ENCODE results near the gene WASF2.
"Not testable (repeated sequence)": the region's sequence is repeated elsewhere in the genome, so short reads cannot be mapped to it uniquely, and the experiment has no call there.

WASF2 gene

DNA sequence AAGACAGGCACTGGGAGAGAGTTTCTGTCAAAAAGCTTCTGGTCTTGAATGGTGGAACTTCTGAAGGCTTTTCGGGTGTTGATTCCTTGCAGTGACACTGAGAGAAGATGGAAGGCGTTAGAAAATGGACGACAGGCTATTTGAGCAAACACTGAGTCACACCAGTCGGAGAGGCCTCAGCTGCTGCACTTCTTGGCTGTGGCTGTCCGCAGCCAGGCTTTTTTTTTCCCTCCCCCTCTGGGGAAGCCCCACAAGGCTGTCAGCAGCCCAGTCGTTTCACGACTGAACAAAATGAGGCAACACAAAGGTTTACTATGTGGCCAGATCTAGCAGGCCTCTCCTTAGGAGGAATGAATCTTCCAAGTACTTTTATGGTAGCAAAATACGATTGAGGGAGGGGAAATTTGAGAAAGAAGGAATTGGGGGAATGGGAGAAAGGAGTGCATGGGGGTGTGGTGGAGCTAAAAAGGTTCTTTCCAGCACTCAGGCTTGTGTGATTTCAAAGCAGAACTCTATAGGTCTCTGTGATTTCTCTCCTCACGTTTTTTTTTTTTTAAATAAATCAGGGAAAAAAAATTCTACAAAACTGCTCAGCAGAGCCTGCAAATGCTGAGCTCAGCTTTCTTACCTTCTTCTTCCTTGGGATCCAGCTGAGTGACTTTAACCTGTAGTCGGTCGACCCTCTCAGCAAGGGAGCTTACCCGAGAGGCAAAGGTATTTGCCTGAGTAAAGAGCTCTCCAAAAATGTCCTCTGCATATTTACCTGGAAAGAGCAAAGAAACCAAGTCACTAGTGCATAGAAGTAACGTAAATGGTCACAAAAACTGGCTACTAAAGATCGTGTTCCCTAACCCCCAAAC is 71.4 kb downstream of the WASF2 start:
- peak; percentile 37 to 38 for DNase-seq (ENCODE audit: low read depth in 2 of 2)

DNA sequence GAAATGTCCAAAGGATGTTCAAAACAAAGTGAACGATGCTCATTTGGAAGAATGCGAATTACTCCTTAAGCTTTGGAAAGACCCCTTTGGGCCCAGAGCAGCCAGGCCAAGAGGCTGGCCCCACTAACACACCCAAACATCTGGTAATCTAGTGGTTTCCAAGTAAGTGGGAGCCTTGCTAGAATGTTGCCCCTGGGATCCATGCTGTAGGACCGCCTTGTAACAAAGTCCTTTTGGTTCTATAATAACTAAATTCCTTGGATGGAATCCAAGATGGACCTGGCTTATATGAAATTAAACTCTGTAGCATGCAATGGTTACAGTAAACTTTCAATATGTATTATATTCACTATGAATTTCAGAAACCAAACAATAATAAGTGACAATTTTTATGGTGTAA is 72.3 kb downstream of the WASF2 start:
- no peak for DNase-seq (ENCODE audit: low read depth in 2 of 2)

DNA sequence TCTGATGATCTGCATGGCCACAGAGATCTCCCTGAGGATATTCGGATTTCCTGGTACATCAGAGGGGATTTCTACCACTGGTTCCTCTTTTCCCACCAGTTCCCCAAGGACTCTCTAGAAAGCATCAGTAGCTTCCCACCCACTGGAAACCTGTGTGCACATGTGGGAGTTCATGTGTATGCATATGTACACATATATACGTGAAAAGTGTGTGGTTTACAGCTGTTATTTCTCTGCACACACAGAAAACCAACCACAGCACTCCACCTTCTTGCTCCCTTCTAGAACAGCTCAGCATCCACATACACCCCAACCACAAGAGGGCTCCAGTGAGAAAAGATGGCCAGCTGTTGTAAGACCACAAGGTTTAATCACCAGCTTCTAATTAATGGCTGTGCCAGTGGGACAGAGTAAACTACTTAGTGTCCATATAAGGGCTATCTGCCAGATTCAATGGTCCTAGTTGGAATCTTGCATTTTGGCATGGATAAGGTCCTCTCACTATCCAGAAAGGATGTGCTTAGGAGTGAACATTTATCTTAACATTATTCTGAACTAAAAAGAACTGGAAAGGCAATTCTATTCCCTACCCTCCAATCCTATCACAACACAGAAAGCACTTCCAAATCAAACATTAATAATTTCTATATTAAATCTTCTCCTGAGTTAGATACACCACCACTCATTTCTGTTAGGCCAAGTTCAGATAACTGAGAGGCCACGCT is 73.4 kb downstream of the WASF2 start:
- no peak for DNase-seq (ENCODE audit: low read depth in 2 of 2)

DNA sequence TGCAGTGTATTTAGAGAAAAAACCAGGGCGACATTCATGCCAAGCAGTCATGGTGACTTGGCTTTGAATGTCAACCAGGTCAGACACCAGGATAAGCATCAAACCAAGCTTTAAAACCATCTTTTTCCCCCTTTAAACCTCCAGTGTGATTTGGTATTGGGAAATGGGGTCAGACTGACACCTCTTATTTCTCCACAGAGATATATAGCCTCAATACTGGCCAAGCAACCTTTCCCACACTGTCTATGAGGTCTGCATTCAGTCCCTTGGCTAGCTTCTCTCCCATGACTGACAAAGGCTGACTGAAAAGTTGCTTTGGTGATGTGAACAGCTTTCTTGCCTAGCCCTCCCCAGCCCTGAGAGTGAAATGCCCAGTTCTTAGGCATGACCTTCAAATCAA is 75.9 kb downstream of the WASF2 start:
- no peak for DNase-seq (ENCODE audit: low read depth in 2 of 2)

DNA sequence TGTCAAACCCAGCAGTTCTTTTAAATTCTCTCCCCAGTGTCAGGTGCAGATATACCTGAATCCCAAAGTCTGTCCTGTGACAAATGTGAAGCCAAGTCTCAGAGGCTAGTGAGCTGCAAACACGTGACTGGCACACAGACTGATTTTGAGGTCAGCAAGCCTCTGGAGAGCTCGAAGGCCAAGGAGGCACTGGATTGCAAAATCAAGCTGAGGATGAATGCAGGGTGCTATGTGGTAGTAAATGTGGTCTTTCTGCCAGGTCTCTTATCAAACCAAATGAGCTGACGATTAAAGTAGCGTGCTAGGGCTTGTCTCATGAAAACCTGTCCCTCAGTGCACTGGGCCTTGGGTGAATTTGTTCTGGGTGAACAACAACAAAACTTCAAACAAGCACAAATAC is 77.0 kb downstream of the WASF2 start:
- DNase-seq (ENCODE audit: low read depth in 2 of 2), result no peak

DNA sequence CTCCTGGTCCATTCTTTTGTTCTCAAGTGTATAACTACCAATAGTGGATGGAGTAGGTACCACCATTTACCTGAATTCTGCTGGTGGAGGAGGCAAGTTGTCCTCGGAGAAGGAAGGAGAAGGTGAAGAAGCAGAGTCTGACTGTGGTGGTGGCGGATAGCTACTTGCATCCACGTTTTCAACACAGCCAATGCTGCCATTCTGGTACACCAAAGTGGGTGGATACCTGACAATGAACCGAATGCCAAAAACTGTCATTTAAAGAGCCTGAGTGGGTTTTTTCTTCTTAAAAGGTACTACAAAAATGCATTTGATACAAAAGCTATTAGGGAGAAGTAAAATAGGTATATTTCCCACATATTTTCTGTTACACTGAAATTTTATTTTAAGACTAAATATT is 77.5 kb downstream of the WASF2 start:
- no peak for DNase-seq (ENCODE audit: low read depth in 2 of 2)

DNA sequence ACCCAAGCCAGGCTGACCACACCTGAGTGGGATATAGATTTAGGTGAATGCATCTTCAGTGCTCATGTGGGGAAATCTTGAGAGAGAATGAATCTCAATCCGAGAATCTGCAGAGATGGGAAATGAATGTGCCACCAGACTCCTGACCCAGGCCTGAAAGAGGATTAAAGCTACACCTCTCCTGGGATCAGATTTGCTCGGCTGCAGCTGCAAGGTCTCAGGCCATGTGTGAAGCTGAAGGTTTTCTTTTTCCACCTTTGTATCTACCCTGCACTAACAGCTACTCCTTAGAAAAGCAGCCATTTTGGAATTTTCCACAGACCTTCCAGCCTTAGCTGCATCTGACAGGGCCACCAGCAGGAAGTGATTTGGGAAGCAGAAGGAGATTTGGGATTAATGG is 79.3 kb downstream of the WASF2 start:
- no peak for DNase-seq (ENCODE audit: low read depth in 2 of 2)

DNA sequence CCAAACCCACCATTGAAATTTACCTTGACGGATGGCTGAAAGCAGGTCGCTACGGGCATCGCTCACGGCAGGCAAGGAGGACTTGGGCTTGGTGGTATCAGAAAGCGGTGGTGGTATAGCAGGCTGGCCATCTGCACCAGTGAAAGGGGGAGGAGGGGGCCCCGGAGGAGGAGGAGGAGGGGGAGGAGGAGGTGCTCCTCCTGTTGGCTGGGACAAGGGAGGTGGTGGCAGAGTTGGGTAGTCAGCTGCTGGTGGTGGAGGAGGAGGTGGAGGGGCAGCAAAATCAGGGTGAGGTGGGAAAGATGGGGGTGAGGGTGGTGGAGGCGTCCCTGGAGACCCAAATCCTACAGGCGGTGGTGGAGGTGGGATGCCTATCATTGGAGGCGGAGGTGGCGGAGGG is 80.3 kb downstream of the WASF2 start:
- DNase-seq (ENCODE audit: low read depth in 2 of 2), result no peak

DNA sequence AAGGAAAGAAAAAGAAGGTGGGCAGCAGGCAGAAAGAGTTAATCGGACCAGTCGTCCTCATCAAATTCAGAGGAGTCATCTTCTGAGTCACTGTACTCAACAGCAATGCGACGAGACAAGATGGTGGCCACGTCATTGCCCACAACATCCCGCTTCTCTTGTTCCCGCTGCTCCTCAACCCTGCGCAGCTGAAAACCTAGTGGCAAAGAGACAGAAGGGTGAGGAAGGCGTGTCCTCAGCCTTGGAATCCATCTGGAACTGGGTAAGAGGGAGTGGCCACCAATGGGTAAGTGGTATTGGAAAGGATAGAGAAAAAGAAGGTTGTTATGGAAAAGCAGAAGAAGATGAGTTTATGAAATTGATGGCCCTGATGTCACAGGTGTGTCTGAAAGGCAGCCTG is 81.8 kb downstream of the WASF2 start:
- no peak for DNase-seq (ENCODE audit: low read depth in 2 of 2)

DNA sequence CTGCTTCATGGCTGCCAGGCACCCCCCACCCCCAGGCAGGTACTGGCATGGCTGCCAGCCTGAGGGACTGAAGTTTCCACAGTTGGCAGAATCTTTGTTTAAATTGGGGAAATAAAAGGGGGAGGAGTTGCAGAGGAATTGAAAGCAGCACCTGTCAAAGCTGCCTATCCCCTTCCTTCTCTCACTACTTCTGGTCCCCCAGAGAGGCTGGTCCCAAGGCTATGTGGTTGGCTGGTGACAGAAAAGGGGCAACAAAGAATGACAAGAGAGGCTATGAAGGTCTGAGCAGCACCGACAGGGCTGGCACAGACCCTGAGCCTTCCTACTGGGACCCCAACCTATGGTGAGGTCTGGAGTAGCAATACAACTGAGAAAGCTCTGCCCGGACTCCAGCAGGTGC is 83.2 kb downstream of the WASF2 start:
- DNase-seq (ENCODE audit: low read depth in 2 of 2), result not testable (repeated sequence)

DNA sequence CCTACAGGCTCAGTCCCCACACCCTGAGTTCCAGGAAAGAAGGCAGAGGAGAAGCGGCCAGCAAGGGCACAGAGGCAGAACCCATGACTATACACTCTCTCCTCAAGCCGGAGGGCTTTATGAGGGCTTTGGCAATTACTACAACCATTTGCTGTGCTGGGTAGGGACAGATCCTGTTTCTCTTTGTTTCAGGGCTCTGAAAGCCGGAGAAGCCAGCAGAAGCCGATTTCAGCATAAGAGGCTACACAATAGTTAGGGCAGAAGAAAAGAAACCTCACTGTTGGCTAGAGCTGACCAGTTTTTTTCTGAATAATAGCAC is 83.6 kb downstream of the WASF2 start:
- DNase-seq (ENCODE audit: low read depth in 2 of 2), result no peak

DNA sequence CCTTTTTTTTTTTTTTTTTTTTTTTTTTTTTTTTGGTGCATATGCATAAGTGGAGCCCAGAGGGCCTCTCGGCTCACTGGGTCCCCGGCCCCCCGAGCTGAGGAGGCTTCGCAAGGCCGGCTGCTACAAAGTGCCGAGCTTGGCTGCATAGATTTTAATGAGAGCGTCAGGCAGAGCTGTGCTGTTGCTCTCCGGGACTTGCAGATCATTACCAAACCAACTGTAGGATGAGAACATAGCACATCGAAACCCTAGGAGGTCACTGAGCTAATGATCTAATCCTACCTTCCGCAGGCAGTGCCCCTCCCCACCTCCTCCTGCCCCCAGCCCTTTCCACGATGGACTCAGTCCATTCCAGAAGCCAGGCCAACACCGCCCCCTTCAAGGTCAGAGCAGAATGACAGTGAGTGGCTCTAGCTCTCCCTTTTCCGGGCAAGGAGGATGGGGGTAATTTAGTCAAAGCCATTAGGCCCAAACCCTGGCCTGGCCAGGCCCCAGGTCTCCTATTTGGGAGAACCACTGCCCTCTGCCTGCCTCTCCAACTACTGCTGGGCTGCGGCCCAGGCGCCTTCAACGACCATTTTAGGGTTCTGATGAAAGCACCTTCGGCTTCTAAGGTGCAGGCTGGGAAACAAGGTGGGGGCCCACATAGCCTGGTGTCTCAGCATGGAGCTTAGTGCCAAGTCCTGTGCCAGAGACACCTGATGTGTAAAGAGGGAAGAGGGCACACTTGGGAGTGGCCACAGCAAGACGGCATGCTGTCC is 84.2 kb downstream of the WASF2 start:
- not testable (repeated sequence) for DNase-seq (ENCODE audit: low read depth in 2 of 2)

DNA sequence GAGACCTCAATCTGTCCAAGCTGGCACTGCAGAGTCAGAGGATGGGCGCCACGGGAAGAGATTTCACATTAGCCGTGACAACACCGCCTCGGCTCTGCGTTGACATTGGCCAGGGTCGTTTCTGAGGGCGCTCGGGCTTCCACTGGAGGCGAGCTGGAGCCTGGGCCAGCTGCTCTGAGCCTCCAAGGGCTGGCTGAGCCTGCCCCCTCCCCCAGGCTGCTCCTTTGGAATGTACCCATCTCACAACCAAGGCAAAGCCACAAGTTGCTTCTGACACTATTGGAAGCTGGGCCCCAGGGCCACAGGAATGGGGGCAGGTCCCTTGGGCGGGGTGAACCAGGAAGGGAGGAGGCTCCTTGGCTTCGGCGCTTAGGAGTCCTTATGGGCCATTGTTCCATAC is 84.9 kb downstream of the WASF2 start:
- DNase-seq (ENCODE audit: low read depth in 2 of 2), result no peak

DNA sequence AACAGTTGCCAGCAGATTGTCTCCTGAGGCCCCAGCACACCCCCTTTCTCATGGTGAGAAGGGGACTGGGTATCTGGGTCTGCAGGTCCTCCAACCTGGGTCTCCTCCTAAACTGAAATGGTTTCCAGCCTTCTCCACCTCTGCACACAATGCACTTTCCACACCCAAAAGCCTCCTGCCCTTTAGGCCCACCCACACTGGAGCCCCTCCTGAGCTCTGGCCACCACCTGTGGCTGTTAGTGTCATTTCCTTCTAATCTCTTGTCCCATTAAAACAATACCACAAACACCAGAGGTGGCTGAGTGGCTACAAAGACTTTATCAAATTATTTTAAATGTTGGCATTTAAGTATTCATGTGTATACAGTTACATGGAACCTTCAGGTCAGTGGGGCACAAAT is 86.0 kb downstream of the WASF2 start:
- DNase-seq (ENCODE audit: low read depth in 2 of 2), result no peak

DNA sequence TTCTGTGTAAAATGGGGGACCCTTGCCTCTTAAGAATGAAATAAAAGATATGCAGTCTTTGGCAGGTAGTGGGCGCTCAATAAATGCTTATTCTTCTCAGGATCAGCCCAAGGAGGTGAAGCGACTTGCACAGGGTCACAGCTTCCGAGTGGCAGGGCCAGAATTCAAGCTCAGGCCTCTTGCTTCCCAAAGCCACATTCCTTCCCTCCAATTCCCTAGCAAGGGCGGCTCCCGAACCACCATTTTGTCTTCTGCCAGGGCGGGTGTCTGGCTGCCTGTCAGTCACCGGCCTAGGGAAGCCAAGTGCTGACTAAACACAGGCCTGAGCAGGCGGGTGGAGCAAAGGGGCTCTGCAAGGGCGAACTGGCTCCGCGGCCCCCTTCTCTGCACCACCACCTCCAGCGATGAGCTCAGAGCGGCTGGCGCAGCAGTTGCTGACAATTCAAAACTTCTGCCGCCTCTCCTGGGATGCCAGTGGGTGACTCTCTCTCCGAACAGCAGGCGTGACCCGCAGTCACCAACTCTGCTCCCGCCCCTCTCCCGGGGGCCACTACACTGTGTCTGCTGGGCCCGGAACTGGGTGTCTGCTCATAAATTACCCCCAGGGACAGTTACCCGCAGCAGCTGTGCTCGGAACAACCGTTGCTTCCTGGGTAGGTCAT is 86.8 kb downstream of the WASF2 start:
- peak in 1 of 2 donors; percentile 23 for DNase-seq (ENCODE audit: low read depth in 2 of 2)

DNA sequence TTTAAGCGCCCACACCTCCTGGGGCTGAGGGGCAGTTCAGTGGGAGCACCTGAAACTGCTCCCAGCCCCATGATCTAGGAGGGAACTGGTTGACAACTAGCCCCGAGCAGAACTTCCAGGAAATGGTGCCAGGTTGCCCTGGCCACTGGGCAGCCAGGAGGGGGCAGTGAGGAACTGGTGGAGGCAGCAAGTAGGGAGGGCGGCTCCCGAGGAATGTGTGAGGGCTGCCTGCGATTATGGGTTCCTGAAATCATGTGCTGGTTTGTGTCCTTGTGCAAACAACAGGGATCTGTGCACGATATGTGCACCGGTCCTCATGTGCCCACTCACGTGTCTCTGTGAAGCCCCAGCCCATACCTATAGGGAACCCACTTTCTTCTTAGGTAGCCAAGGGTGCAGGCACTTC is 87.6 kb downstream of the WASF2 start:
- no peak for DNase-seq (ENCODE audit: low read depth in 2 of 2)

DNA sequence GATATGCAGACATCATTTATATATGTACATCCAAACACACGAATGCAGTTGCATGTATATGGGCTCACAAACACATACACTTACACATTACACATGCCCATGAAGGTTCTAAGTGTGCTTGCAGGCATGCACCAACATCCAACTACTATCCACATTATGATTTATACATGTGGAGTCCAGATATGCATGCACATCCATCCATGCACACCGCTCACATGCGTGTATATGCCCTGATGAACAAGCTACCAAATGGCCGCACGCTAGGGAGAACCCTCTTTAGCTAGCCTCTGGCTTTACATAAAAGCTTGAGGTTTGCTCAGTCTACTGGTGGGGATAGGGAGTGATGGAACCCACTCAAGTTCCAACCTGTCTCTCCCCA is 89.0 kb downstream of the WASF2 start:
- DNase-seq (ENCODE audit: low read depth in 2 of 2), result no peak

DNA sequence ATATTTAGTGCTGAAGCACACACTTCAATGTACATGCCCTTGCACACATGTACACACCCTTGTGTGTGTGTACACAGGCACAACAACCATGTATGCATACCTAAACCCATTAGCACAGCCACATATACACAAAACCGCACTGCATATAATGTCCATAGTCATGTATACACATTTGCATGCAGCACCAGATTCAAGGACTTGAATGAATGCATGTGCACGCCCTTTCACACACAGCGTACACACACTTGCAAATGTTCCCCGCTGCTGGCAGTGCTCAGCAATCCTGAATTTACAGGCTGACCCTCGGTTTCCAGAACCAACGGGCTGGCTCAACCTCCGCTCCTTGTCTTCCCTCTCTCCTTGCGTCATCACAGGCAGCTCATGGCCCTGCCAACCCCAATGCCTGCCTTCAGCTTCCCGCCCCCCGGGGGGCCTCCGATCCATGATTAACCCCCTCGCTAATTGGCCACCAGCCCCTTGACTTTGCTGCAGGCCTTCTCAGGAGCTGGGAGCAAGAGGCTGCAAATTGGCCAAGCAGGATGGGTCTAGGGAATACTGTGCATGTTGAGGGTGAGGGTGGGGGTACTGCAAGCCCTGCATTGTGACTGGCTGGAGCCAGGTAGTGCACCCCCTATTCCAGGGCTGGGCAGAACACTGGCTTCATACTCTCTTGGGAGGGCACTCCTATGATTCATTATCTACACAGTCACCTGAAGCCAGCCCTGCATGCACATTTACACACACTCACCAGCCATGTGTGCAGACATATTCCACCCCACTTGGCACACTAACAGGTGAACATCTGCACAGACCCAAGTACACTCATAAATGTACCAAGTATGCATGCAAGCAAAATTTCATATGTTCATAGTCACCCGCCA is 89.6 kb downstream of the WASF2 start:
- no peak for DNase-seq (ENCODE audit: low read depth in 2 of 2)

DNA sequence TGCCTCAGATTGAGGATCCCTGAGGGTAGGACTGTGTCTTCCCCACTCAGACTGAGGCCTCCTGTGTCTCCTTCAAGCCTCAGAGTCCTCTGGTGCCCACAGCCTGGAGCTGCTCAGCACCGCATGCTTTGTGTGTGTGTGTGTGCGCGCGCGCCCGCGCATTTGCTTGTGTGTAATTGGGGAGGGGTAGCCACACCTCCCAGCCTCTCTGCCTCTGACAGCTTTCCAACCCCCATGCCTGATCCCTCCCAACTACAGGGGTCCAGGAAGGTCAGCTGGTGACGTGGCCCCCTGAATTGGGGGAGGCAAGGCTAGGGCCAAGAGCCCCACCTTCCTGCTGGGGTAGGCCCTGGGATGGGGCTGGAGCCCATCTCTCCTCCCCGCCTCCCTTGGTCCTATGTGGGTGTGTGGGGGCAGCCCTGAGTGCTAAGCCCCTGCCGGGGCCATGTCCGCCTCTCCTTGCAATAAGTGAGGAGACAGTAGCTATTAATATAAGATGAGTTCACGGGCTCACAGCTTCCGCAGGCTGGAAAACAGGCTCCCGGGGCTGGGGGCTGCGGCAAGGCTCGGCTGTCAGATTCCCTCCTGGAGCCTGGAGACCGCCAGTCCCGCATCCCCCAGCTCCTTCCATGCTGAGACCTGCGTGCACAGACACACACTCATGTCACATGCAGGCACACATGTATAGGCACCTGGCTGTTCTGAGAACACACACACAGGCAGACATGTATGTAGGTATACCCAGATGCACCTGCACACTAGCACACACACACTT is 90.5 kb downstream of the WASF2 start:
- DNase-seq (ENCODE audit: low read depth in 2 of 2), result no peak

DNA sequence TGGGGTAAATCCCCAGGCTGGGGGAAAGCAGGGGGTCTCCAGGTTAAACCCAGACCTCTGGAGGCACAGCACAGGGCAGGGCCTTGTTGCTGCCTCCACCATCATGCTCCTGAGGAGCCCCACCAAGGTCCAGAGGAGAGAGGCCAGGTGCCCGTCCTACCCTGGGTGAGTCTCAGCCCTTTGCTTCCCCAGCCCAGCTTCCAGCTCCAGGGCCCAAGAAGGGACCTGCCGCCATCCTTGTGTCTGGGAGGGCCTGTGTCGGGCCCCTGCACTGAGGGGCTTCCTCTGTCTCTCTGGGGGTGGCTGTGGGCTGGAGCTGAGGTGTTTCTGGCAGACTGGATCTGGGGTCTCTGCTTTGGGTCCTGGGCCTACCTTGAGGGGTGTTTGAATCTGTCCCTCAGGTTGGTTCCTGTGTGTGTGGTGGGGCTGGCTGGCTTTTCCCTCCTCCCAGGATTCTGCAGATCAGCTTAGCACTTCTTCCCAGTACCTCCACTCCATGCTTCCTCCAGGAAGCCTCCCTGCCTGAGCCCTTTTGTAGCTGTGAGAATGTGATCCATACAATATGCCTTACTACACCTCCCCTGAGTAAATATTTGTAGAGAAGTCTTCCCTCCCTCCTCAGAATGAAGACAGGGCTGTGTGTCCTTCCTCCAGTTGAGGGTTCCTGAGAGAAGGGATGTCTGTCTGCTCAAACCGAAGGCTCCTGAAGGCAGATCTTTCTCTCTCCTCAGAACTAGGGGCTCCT is 91.4 kb downstream of the WASF2 start:
- DNase-seq (ENCODE audit: low read depth in 2 of 2), result no peak
